ENCODE results near the gene ANKRD23.
A peak's percentile ranks its signal among the peaks of the same experiment; 100 is the strongest.

ANKRD23 gene

DNA sequence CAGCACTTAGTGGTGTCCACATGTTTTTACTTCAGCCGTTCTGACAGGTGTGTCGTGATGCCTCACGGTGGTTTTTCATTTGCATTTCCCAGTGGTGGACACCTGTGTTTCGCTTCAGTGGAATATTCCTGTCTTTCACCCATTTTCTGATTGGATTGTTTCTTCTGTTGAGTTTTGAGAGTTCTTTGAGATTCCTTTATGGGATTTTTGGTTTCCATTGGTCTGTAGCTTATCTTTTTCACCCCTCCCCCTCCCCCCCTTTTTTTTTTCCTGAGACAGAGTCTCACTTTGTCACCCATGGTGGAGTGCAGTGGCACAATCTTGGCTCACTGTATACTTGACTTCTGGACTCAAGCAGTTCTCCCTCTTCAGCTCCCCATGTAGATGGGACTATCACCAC is 8.0 kb downstream of the ANKRD23 start:
- no peak for DNase-seq

DNA sequence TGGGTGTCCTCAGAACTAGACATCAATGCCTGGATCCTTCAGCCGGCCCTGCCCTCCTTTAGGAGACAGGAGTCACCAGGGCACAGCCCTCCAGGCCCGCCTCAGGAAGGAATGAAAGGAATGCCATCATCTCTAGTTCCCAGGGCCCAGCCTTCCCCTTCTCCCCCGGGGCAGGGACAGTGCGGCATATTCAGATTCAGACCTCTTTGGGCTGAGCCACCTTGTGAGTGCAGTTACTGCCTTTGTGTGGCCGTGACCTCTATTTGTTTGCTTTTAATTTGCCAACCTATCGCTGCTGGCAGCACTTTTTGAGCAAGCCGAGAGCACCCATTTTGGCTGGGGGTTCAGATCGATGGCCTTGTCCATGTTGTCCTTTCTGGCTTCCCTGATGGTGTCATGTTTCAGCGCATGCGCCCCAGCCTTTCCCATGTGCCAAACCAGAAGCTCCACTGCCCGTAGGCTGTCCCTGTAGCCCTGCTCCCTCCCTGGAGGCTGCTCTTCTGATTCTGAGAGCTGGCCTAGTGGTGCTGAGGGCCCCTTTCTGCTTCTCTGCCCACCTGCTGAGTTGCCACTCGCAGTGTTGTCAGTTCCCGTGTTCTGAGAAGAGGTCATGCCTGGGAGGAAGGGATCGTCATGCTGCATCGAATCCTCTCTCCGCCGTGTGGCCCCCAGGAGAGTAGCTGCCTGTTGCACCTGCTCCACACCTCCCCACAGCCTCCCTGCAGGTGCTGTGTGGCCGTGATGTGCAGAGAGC is 10.9 kb downstream of the ANKRD23 start:
- no peak for DNase-seq

DNA sequence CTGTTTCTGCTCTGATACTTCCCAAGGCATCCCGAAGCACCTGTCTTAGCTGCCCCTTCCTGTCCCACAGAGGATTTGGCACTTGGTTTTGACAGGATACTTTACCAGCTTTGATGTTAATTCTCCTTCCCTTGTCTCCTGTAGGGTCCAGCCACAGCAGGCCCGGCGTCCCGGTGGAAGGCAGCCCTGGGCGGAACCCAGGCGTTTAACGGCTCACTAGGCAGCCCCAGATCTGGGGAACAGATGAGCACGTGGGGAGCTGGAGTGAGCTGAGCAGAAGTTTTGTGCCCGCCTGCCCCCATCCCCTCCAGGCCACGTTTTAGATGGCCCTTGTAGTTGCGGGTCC is 11.4 kb downstream of the ANKRD23 start:
- no peak for DNase-seq

DNA sequence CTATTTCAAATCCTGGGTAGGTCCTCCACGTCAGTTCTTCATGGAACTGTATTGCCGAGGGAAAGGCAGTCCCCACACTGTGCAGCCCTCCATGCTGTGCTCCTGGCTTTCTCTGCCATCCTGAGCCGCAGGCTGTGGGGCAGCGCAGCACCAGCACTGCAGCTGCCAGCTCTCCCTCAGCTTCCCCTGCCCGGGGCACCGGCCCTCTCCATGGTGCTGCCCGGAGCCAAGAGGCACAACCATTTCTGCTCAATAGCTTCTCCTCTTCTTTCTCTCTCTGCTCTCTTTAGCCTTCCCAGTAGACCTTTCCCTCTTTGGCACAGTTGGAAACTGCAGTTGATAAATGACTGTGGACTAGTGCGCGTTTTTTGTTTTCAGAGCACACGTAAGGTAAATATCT is 12.1 kb downstream of the ANKRD23 start:
- no peak for DNase-seq

DNA sequence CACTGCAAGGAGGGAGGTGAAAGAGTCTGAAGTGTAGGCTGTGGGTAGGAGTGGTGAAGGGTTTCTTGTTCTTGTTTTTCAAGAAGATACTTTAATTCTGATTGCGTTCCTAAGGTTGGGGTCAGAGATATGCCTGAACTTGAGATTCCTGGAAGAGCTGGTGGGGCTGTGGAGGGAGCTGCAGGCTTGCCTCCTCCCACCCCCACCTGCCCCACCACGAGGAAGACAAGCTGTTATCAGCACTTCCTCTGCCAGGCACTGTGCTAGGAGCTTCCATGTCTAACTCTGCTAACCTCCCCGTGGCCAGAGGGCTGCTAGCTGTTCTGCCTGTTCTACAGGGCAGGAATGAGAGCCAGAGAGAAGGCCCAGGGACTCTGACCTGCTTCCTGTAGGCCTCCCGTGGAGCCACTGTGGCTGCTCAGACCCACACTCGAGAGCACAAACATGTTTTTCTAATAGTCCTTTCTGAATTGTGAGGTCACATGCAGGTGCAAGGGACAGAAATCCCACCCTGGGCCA is 13.7 kb downstream of the ANKRD23 start:
- no peak for DNase-seq

DNA sequence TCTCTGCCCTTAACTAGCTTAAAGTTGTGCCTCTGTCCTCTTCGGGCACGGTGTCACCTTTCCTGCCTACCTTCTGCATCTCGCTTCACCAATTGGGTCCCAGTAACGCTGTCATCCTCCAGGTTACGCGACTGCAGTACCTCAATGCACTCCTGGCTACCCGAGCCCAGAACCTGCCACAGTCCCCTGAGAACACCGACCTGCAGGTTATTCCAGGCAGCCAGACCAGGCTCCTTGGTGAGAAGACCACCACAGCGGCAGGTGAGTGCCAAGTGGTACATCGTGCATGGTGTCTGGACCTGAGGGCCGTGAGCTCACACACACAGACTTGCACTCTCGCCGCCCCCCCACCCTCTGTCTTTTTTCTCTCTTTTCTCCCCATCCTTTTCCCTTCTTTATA is 14.9 kb downstream of the ANKRD23 start:
- no peak for DNase-seq

DNA sequence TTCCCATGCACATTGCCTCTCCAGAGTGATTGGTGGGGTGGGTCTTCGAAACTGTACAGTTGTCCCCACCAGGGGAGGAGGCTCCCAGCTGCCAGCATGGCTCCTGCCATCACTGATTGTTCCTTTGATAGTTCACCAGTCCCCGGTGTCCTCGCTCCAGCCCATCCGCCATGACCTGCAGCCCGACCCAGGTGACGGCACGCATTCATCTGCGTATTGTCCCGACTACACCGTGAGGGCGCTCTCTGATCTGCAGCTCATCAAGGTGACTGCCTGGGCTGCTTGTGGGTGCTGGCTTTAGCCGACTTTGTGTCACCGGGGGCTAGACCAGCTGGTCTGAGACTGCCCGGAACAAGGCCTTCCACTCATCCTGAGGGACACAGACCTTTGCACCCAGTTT is 15.4 kb downstream of the ANKRD23 start:
- no peak for DNase-seq

DNA sequence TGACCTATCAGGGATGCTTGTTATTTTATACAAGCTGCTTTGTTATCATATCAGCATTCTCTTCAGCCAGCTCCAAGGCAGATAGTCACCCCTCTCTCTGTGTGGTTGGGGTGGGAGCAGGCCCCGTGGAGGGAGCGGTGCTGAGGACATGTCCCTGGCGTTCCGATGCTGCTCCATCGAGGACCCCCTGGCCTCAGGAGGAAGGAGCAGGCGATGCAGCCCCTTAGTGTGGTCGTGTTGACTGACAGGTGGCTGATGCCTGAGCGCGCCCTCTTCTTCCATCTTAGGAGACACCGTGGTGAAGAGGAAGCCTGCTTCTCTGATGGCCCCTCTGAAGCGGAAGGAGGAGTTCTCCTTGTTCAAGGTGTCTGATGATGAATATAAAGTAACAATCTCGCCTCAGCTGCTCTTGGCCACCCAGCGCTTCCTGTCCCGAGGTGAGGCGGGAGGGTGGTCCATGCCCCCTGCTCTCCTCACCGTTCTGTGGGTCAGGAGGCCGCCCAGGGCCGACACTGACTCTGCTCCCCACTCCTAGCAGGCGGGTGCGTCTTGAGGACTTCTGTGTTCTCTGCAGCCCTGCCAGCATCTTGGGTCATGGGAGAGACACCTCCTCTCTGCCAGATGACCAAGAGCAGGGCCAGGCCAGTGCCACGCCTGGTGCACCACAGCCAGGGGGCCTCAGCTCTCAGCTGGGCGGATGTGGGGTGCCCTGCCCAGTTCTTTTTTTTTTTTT is 17.1 kb downstream of the ANKRD23 start:
- no peak for DNase-seq

DNA sequence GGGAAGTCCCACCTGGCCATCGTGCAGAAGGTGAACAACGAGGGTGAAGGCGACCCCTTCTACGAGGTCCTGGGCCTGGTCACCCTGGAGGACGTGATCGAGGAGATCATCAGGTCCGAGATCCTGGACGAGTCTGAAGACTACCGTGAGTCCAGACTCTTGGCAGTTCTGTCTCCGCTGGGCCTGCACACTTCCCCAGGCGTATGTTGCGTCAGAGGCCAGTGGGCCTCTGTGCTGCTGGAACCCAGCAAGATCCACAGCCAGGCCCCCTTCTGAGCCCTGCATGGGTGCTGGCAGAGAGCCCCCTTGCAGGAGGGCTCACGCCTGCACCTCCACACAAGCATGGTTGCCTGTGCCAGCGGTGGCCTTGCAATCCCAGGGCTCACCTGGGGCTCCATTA is 18.8 kb downstream of the ANKRD23 start:
- no peak for DNase-seq

DNA sequence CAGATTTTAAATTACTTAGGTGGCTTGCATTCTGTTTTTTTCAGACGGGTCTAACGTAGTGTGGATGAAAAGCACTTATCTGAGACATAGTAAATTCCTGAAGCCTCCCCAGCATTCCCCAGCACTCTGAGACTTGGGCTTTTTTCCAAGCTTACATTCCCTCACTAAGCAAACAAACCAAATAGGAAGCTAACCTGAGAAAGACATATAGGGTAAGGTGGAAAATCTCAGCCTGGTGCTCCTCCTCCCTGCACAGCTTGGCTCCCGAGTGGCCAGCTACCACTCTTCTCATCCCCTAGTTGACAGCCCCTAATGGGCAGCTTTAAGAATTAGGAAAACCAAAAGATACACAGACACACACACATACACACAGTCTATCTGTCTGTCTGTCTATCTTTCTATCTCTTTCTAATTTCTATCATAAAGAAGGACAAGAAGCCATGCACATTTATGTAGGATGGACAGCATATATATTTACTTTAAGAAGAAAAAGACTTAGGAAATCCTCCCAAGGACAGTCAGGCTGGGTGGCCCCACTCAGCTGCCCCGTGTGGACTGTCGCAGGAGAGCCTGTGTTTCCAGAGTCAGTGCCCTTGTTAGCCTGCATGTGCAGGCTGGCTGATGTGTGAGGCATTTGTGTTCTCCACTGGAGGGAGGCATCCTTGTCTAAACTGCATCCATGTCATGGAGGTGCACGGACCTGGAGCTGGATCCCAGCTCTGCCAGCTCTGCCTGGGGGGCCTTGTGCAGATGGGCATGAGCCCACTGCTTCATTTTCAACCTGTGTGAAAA is 19.5 kb downstream of the ANKRD23 start:
- DNase-seq: no peak

GRCh38 chr2:96823198-96823597 is 20.6 kb downstream of the ANKRD23 start:
- DNase-seq: no peak

DNA sequence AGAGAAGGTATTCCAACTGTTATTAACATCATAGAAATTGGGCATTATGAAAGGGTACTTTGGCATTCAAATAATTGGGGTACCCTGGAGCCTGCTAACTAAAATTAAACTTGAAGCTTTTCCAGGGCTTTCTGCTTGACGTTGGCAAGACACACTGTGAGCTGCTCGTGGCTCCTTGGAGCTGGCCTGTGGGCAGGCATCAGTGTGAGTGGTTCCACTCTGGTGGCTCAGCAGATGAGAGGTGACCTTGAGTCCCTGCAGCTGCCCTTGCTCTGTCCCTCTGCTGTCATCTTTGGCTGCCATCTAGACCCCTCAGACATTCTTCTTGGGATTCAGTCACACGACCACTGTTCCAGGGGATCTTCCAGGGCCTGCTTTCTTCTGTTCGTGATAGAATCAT is 21.0 kb downstream of the ANKRD23 start:
- DNase-seq: no peak

DNA sequence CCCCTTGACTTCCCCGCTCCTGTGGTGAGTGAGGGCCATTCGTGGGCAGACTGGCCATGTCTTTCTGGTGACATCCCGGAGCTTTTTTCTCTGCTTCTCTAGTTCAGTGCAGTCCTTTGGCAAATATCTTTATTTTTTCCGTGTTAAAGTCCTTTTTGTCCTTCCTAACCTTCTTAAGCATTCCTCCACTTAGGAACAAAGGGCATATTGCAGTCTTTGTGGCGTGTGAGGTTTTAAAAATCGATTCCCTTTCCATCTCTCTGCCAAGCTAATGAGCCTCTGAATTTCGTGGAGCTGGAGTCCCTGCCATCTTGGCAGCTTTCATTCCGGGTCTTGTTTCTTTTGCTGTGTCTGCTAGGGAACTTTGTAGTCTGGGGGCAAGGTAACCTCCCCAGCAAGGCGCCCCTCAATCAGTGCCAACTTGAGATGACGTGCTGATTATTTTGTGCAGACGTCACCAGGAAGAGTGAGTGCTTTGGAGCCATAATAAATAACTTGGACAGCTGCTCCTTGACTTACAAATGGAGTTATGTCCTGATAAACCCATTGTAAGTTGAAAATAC is 22.6 kb downstream of the ANKRD23 start:
- DNase-seq: no peak

DNA sequence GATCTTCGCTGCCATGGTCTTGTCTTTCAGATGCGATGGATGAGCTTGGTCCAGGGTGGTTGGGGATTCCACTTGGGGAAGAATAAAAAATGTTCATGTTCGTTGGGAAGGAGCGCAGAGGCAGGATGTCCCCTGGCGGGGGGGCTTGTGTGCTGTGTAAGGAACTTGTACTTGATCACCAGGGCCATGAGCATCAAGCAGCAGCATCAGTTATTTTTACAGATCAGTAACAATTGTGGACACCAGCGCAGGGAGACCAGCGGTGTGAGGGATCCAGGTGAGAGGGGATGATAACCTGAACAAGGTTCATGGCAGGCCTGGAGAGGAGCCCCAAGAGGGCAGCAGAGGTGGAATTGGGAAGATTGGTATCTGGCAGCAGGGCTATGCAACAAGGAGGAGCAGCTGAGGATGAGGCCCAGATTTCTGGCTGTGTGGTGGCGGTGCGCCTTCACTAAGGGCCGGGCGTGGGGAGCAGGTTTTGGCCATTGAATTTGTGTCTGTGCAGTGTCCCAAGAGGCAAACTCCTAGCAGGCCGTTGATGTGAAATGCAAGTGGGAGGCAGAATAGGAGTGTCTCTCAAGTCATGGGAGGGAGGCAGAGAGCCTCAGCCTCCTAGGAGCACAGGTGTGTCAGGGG is 23.8 kb downstream of the ANKRD23 start:
- no peak for DNase-seq

DNA sequence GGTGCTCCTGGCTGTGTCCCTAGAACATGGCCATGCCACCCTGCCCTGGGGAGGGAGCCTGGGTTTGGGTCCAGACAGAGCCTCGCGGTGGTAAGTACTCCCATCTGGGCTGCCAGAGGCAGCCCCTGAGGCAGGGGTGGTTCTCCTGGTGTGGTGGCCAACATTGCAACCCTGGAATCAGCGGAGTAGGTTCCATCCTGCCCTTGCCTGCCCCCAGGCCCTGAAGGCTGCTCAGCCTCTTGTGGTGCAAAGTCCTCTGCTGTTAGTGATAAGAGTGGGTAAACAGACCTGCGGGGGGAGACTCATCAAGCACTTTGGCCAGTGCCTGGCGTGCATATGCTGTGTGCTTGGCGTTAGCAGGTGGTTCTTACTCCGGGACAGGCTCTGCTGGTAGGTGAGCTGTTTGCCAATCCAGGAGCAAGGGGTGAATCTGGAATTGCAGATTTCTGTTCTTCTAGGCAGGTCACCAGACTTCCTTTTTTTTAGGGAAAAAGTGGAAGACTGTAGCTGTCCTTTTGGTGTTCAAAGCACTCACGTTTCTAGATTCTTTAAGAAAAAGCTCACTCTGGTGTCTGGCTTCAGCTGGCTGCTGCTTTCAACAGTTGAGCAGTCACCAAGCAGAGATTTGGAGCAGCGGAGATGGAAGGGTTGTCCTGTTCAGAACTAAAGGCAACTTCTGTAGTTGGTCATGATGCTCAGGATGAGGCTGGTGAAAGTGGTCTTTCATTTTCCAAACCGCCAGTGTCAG is 24.5 kb downstream of the ANKRD23 start:
- DNase-seq: no peak

DNA sequence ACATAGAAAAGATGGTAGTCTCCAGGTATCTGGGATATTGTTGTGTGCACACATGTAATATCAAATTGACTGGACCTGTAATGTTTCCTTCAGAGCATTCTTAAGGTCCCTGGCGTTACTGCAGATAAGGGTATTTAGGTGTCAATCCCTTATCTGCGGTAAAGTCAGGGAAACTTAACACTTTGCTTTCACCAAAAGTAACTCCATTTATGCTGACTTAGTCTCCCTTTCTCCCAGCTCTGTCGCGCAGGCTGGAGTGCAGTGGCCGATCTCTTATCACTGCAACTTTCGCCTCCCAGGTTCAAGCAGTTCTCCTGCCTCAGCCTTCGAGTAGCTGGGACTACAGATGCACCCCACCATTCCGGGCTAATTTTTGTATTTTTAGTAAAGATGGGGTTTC is 25.9 kb downstream of the ANKRD23 start:
- DNase-seq: no peak

DNA sequence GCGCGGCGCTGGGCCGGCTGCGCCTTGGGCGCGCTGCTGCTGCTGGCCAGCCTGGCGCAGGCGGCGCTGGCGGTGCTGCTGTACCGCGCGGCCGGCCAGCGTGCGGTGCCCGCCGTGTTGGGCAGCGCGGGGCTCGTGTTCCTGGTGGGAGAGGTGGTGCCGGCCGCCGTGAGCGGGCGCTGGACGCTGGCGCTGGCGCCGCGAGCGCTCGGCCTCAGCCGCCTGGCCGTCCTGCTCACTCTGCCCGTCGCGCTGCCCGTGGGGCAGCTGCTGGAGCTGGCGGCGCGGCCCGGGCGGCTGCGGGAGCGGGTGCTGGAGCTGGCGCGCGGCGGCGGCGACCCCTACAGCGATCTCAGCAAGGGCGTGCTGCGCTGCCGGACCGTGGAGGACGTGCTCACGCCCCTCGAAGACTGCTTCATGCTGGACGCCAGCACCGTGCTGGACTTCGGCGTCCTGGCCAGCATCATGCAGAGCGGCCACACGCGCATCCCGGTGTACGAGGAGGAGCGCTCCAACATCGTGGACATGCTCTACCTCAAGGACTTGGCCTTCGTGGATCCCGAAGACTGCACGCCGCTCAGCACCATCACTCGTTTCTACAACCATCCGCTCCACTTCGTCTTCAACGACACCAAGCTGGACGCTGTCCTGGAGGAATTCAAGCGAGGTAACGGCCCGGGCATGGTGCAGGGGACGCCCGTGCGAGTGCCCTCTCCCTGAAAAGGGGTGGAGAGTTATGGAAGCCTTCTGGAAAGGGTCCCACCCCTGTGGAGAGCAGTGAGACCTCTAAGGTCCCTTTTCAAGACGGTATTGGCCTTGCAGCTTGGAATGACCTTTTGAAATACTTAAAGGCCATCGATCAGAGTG is 26.8 kb downstream of the ANKRD23 start:
- no peak for DNase-seq

GRCh38 chr2:96816127-96816835 is 27.5 kb downstream of the ANKRD23 start, which contains the start of gene CNNM3:
Gene CNNM3 (plus strand): TSS chr2:96816268. CDS start chr2:96816278, 10 bp downstream.
- DNase-seq: peak; percentile 68

- no peak for DNase-seq
Observed at GRCh38 chr2:96815326-96816126, 28.3 kb downstream of the ANKRD23 start.
